Heart left ventricle (tissue), 13 donors: ENCODE results near the gene HBEGF.

Source experiments
- POLR2A ChIP-seq, 2 donors: fragments of 450-650 bp; IDR thresholded peaks; one replicate each; pipeline ENCODE4 v1.6.1; 2017; ENCODE audit warnings: antibody characterized with exemption in 2 of 2, mild to moderate bottlenecking in 2 of 2, moderate library complexity in 2 of 2
- TF ChIP-seq, protein P1 (sequence below), 12 donors: fragments of 200-600 bp; sonication (generic) in 4 of 12; IDR thresholded peaks; one replicate each; pipeline versions ENCODE4 v1.5.0 to v1.8.0; 2018 to 2022; ENCODE audit warnings: antibody characterized with exemption in 12 of 12, mild to moderate bottlenecking in 5 of 12
- donor health status: ischemic (EF 13 %, LVEDD 7.1; RV severe dilation, severe dysfunction).
- donor health status: DM: no; HTN: yes; CAD: no.
- donor health status: DM: no; HTN: no; CAD: no.
- donor health status: ischemic (EF 25% LVEDD 6.9; RV normal size, moderate dysfunction).
- donor health status: ischemic (EF 25% LVEDD 5.7; RV mildly dilated, moderate dysfunction).
- donor health status: ischemic (EF 35%, LVEDD 5.7; RV mildly dilated, moderate dysfunction).
- donor health status: nonischemic (EF 11% LVEDD 7.7; RV severe dilation, severe dysfunction).
- donor health status: DM: yes; HTN: yes; CAD: no.
- donor health status: PGD.
- donor health status: ischemic (EF 29% LVEDD 5.4; RV normal size, mild dysfunction).
- donor health status: nonischemic (EF 23%, LVEDD 6.1; RV moderate dilation, normal function).

DNA sequence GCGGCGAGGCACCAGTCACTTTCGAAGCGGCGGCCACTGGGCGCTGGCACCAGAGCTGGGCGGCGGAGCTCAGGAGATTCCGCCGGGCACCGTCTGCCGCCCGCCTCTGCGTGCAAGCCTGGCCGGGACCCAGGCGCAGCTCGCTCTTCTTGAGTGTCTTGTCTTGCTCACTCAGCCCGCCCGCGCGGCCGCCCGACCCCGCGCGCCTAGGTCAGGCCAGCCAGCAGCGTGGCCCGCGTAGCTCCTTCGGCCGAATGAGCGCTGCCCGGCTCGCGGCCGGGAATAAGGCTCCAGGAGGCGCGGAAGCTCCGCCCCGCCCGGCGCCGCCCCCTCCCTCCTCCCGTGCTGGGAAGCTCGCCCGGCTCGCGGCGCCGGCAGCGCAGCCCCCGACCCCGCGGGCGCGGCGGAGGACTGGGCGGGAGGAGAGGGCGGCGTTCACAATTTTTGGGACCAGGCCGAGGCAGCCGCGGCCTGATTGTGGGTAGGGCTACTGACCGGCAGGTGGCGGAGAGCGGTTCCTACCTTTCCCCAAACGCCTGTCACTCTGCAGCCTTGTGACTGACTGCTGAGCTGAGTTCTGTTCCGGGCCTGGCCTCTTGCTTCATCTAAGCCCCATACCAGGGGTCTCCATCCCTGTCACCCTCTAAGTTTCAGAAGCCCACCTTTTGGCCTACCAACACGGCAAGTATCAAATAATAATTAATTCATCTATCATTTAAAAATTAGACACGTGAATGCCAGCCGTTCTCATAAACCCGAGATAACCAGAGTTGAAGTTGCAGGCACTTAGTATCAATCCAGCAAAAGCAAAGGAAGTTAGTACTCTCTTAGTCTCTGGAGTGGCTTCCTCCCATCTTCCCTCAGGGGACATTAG lies at the start of gene HBEGF:
- TF ChIP-seq, protein P1, sequence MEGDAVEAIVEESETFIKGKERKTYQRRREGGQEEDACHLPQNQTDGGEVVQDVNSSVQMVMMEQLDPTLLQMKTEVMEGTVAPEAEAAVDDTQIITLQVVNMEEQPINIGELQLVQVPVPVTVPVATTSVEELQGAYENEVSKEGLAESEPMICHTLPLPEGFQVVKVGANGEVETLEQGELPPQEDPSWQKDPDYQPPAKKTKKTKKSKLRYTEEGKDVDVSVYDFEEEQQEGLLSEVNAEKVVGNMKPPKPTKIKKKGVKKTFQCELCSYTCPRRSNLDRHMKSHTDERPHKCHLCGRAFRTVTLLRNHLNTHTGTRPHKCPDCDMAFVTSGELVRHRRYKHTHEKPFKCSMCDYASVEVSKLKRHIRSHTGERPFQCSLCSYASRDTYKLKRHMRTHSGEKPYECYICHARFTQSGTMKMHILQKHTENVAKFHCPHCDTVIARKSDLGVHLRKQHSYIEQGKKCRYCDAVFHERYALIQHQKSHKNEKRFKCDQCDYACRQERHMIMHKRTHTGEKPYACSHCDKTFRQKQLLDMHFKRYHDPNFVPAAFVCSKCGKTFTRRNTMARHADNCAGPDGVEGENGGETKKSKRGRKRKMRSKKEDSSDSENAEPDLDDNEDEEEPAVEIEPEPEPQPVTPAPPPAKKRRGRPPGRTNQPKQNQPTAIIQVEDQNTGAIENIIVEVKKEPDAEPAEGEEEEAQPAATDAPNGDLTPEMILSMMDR (IDR thresholded peaks at IDR 0.05), result peak; percentile 25 to 75 (median 44)
- peak; percentile 79 to 98 for TF ChIP-seq POLR2A (IDR thresholded peaks at IDR 0.05)
